Fibroblast of the aortic adventitia (primary cell): ENCODE results near the gene HTR3B. TPM values are rescaled to one million over a fixed set of nuclear protein-coding genes. Genes with fewer than 3 reads are reported as not detected.
"Not testable (repeated sequence)": the region's sequence is repeated elsewhere in the genome, so short reads cannot be mapped to it uniquely, and the experiment has no call there.

Experiments used
- DNase-seq: peaks from one replicate; pipeline ENCODE4 v3.0.0-alpha.2; 2010; ENCODE audit warnings: low read depth
- H3K4me3 ChIP-seq: 2 replicates; pipeline ENCODE4 v1.5.1; 2011; ENCODE audit warnings: low read depth, mild to moderate bottlenecking, control low read depth, low read length, moderate library complexity
- CTCF ChIP-seq: IDR thresholded peaks from 2 replicates; pipeline ENCODE4 v1.5.1; 2011; ENCODE audit warnings: mild to moderate bottlenecking, low read length, control low read depth, inconsistent platforms; ENCODE audit not compliant: insufficient read depth
- total RNA-seq: library from RNA; depleted of rRNA; stranded (reverse); fragments of >200 nt; gene quantifications from 2 replicates; pipeline ENCODE4 v1.2.3, GENCODE V29; 2012; ENCODE audit warnings: low replicate concordance

HTR3B gene
- total RNA-seq, 1 donor, result not detected

- DNase-seq, result no peak
- H3K4me3 ChIP-seq, result no peak overlapping the region
- no peak for TF ChIP-seq CTCF
These were observed 19.0 kb downstream of the HTR3B start for GRCh38 chr11:113923572-113923971.

- DNase-seq, result no peak
- no peak overlapping the region for H3K4me3 ChIP-seq
- no peak for TF ChIP-seq CTCF
These were observed 21.9 kb downstream of the HTR3B start for GRCh38 chr11:113926273-113927197.

GRCh38 chr11:113928311-113928710, 23.7 kb downstream of the HTR3B start:
- no peak for TF ChIP-seq CTCF
- no peak for DNase-seq

GRCh38 chr11:113932788-113933187, 28.2 kb downstream of the HTR3B start:
- no peak for DNase-seq
- no peak overlapping the region for H3K4me3 ChIP-seq
- TF ChIP-seq CTCF, result no peak

More at GRCh38 chr11:113928311-113928710, 23.7 kb downstream of the HTR3B start:
- no peak overlapping the region for H3K4me3 ChIP-seq

- not testable (repeated sequence) for DNase-seq, H3K4me3 ChIP-seq
These were observed 29.6 kb downstream of the HTR3B start for GRCh38 chr11:113934193-113934592.

GRCh38 chr11:113934761-113935160, 30.2 kb downstream of the HTR3B start:
- H3K4me3 ChIP-seq, result no peak overlapping the region
- DNase-seq, result no peak
- no peak for TF ChIP-seq CTCF

GRCh38 chr11:113935858-113936257, 31.3 kb downstream of the HTR3B start:
- H3K4me3 ChIP-seq, result no peak overlapping the region
- no peak for TF ChIP-seq CTCF
- no peak for DNase-seq
